Measurements from ENCODE around the gene FMNL3.

- TF ChIP-seq POLR2A (IDR thresholded peaks at IDR 0.05) (no peak), POLR2AphosphoS5 (IDR thresholded peaks at IDR 0.05; ENCODE audit: insufficient read depth in 1 of 2, low read depth in 1 of 2) (no peak)
Measured at GRCh38 chr12:49675137-49675536, 32.1 kb downstream of the FMNL3 start.

Measured in vagina (tissue), 2 donors.